Fibroblast of the aortic adventitia (primary cell): ENCODE data around the gene CD96. TPM values are rescaled to one million over a fixed set of nuclear protein-coding genes. Genes with fewer than 3 reads are reported as not detected.

Experiments
- DNase-seq: peaks from one replicate; pipeline ENCODE4 v3.0.0-alpha.2; 2010; ENCODE audit warnings: low read depth
- H3K4me3 ChIP-seq: 2 replicates; pipeline ENCODE4 v1.5.1; 2011; ENCODE audit warnings: low read depth, mild to moderate bottlenecking, control low read depth, low read length, moderate library complexity
- CTCF ChIP-seq: IDR thresholded peaks from 2 replicates; pipeline ENCODE4 v1.5.1; 2011; ENCODE audit warnings: mild to moderate bottlenecking, low read length, control low read depth, inconsistent platforms; ENCODE audit not compliant: insufficient read depth
- total RNA-seq: library from RNA; depleted of rRNA; stranded (reverse); fragments of >200 nt; gene quantifications from 2 replicates; pipeline ENCODE4 v1.2.3, GENCODE V29; 2012; ENCODE audit warnings: low replicate concordance

Gene CD96
- total RNA-seq, 1 donor = 0.09 TPM

DNA sequence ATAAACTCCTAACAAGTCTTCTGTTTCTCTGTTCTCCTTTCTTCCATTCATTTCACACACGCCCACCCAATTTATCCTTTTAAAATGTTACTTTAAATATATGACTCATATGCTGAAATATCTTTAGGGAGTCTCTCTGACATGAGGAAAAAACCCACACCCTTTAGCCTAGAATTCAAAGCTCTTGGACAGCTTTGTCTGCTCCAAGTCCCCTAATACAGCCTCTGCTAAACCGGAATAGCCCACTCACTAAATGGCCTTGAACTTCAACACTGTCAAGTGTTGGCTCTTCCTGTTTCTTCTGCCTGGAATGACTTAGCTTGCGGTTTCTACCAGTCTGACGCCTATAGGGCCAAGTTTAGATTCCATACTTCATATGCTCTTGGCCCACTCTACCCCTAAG lies 3.3 kb upstream of the CD96 start:
- no peak overlapping the region for H3K4me3 ChIP-seq
- TF ChIP-seq CTCF = no peak
- DNase-seq = peak; percentile 70

GRCh38 chr3:111539351-111540331 lies 2.4 kb upstream of the CD96 start:
- peak; percentile 73 for DNase-seq
- TF ChIP-seq CTCF = peak; percentile 90

DNA sequence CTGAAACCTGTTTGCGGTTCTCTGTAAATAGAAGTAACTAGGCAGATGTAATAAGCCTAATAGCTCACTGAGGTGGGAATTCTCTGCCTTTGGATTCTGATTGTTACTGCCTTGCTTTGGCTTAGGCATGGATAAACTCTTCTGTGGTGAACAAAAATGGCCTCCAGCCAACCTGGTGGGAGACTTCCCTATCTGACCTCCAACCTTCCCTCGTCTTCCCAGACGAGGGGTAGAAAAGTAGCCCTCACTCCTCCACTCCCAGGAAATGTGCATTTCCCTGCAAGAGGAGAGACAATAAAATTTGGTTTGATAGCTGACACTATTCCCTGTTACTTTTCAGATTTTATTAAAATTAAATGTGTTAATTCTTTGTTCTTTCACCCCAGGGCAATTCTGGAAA lies 606 bp upstream of the CD96 start:
- no peak for DNase-seq
- no peak for TF ChIP-seq CTCF
- no peak overlapping the region for H3K4me3 ChIP-seq

More at GRCh38 chr3:111539351-111540331, 2.4 kb upstream of the CD96 start:
- no peak overlapping the region for H3K4me3 ChIP-seq

DNA sequence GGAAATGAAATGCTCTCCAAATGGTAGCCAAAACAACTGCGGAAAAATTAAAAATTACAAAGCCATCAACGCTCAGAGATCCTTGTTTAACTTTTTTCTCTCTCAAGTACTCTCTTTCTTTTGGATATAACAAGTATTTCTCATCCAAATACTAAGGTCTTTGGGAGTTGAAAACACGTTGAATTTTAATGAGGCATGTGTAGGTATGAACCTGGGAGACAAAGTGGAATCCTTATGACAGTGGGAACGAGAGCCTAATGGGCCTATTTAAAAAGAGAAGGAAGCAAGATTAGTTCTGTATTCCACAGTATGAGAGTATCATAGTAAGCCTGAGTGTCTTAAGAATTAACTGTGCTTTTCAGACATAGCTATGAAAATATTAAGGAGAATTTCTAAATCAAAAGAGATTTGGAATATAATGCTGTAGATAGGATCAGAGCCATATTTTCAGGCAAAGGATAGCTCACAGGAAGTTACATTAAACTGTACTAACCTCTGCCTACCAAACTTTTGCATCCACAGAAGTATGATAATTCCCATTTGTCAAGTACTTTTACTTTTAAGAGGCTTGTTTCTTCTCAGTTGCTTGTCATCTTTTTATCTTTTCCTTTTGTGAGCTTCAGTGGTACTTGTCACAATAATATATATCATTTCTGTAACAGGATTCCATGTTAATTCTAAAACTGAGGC lies 759 bp downstream of the CD96 start:
- DNase-seq = no peak
- no peak overlapping the region for H3K4me3 ChIP-seq
- no peak for TF ChIP-seq CTCF

DNA sequence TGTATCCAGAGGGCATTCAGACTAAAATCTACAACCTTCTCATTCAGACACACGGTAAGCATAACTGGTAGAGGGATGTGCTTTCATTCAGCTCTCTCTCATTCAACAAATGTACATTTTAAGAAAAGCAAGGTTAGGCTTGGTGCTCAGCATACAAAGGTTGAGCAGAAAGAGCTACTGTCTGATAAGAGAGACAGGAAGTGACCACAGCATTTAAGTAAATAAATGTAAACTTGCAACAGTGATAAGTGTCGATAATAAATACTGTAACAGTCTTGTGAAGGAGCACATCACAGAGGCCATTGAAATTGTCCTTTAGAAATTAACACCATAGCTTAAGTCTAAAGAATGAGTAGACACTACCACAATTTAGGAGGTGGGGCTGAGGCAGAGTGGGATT lies 3.4 kb downstream of the CD96 start:
- no peak overlapping the region for H3K4me3 ChIP-seq
- no peak for TF ChIP-seq CTCF
- DNase-seq = no peak

DNA sequence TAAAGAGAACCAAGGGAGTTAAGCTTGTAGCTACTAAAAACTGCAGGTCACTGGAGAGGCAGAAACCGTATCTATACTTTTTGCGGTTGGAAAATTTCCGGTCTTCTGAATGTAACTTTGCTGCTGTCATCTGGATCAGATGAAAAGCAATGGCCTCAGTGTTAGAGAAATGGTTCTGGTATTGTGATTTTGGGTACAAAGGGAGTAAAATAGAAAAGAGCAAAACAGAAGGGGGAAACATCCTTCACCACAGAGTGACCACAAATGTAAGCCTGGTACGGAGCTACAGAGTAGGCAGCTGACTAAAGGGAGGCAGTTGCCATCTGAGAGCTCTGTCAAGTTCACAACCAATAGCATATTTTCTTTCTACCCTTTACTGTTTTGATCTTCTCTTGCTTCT lies 5.6 kb downstream of the CD96 start:
- no peak for TF ChIP-seq CTCF
- no peak for DNase-seq

More for the DNA sequence above, 5.6 kb downstream of the CD96 start:
- no peak overlapping the region for H3K4me3 ChIP-seq
